Measurements from ENCODE around the gene RAVER1.

DNA sequence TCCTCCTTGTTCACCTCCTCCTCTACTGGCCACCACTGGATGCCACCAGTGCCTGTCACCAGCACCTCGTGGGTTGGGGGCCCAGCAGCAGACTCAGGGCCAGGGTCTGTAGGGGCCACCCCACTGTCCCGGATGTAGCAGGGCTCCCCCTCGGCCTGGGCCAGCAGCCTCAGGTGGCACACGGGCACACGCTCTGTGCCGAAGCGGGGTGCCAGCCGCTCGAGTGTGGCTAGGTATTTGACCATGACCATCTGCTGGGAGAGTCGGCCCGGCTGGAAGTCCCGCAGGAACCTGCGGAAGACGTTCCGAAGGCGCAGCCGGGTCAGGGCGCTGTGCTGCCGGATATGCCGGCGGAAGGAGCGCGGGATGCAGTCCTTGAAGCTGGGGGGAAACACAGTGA lies 32.2 kb upstream of the RAVER1 start:
- no peak for TF ChIP-seq CTCF (IDR thresholded peaks at IDR 0.05)
- no peak for TF ChIP-seq POLR2A (IDR thresholded peaks at IDR 0.05)

All from uterus (tissue), 2 donors.